ENCODE data around the gene SIPA1L2.

DNA sequence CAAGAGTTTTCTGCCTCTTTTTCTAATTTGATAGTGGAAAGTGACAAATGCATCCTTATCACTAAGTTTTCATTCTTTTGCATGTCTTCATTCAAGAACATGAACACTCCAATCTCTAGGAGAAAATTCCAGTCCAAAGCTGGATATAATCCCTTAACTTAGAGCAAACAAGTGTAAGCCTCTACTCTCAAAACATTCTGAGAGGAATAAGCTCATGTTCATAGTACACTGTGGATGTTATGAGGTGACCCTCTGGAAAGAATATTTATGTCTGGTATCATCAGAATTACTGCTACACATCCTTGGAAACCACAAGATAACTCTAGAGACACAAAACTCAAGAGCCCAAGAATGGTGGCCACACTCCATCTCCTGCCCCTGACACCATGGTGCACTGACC lies 15.1 kb downstream of the SIPA1L2 start:
- TF ChIP-seq POLR2A (IDR thresholded peaks at IDR 0.05) (no peak), POLR2AphosphoS5 (IDR thresholded peaks at IDR 0.05) (no peak)
- TF ChIP-seq, protein P1, sequence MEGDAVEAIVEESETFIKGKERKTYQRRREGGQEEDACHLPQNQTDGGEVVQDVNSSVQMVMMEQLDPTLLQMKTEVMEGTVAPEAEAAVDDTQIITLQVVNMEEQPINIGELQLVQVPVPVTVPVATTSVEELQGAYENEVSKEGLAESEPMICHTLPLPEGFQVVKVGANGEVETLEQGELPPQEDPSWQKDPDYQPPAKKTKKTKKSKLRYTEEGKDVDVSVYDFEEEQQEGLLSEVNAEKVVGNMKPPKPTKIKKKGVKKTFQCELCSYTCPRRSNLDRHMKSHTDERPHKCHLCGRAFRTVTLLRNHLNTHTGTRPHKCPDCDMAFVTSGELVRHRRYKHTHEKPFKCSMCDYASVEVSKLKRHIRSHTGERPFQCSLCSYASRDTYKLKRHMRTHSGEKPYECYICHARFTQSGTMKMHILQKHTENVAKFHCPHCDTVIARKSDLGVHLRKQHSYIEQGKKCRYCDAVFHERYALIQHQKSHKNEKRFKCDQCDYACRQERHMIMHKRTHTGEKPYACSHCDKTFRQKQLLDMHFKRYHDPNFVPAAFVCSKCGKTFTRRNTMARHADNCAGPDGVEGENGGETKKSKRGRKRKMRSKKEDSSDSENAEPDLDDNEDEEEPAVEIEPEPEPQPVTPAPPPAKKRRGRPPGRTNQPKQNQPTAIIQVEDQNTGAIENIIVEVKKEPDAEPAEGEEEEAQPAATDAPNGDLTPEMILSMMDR (IDR thresholded peaks at IDR 0.05 in 8 of 11, conservative IDR thresholded peaks at IDR 0.05 in 3 of 11), result no peak

Measured in spleen (tissue), 7 donors.